ENCODE measurements around the gene TEX54.
"Not testable (repeated sequence)": the region's sequence is repeated elsewhere in the genome, so short reads cannot be mapped to it uniquely, and the experiment has no call there.

The TEX54 gene

DNA sequence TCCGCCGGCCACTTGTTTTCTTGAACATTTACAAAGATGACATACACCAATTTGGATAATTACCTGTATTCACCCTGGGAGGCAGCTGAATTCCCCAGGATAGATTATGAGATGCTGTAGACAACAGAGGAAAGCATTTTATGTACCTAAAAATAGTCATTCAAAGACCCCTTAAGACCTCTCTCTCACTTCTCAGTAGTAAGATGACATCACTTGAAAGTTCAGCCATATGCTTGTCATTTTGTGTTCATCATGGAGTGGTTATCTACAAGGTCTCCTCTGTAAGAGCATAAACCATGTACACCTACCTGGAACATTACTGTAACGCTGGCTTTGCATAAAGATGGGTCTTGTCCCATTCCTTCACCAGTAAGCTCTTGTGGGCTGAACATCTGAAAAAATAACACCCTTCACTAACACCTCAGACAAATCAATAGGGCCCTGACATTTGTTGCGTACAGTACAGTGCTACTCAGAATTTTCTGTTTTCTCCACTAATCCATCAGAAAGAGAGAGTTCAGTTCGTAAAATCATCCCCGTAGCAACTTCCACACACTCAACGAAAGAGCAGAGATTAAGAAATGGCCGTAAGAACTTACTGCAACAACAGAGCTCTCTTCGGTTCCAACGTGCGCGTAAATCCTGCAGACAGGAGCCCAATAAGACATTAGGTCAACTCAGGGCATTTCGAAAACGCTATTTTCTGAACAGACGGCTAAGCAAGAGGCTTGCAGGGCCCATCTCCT is 22.4 kb upstream of the TEX54 start:
- no peak for DNase-seq

DNA sequence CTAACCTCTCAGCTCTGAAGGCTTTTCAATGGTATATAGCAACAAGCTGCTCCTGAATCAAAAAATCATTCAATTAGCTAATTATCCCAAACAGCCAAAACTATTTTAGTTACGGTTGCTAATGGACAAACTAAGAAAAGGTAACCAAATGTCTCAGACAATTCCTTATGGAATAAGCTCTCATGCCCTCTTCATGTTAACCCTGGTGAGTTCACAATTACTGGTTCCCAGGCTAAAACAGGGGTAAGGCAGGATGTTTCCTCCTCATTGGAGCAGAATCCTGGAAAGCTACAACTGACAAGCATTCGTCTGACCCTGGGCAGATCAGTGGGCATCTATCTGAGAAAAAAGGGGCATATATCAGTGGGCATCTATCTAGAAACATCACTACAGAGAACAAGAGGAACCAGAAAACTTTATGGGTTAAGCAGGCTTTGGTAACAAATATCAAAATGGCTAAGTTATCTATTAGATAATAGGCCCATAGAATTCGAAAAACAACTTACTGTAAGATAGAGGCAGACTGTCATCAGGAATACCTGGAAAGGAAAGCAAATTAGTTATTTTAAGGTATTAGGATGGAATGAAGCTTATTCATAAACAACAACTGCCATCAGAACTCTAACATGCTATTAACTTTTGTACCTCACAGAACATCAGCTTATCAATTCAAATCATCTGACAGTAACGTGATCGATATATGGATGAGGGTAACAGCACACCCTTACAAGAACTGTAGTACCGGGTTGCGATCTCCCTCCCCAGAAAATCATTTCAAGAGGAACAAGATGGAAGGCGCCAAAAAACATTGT is 21.6 kb upstream of the TEX54 start:
- DNase-seq: no peak

DNA sequence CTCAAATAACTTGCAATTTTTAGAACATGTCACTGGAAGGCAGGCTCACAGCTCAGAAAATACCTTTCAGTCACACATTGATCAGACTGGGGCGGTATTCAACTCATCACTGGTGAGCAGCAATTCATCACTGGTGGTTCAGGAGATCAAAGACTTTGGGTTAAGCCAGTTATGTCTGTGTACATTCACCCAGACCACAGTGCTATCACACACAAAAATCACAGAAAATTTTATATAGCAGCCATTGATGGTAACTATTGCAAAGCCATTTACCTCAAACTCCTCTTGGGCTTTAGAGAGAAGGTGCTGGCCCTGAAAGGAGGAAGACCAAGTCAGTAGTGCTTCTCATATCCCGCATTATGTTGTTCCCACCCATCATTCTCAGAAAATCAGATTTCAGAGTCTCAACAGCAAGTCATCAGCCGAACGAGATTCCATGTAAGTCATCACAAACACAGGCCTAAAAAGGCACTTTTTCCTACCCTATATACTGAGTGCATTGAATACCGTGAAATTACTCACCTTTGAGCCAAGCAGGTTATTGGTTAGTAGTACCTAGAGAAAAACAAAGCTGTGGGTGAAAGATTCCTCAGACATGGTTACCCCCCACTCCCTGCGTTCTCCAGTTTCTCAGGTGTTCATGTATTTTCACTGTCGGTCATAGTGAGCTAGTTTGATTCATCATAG is 20.8 kb upstream of the TEX54 start:
- peak; percentile 31 for DNase-seq

- no peak for DNase-seq
Observed at GRCh38 chr11:62852523-62853188, 20.0 kb upstream of the TEX54 start.

GRCh38 chr11:62851807-62852522 is 19.3 kb upstream of the TEX54 start:
- DNase-seq: no peak

- peak; percentile 61 for DNase-seq
Observed at GRCh38 chr11:62850911-62851806, 18.5 kb upstream of the TEX54 start.

- no peak for DNase-seq
Observed at GRCh38 chr11:62847767-62848314, 15.2 kb upstream of the TEX54 start.

- no peak for DNase-seq
Observed at GRCh38 chr11:62846177-62846576, 13.5 kb upstream of the TEX54 start.

DNA sequence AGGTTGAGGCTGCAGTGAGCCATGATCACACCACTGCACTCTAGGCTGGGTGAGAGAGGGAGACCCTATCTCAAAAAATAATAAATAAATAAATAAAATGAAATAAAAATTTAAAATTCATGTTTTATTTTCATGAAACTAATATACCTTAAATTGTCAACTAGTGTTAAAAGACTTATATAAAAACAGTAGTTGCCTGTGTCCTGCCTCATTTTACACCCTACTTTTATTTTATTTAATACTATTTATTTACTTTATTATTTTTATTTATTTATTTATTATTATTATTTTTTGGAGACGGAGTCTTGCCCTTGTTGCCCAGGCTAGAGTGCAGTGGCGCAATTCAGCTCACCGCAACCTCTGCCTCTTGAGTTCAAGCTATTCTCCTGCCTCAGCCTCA is 11.5 kb upstream of the TEX54 start:
- no peak for DNase-seq

GRCh38 chr11:62843466-62843865 is 10.8 kb upstream of the TEX54 start:
- DNase-seq: no peak

GRCh38 chr11:62842891-62843290 is 10.2 kb upstream of the TEX54 start:
- DNase-seq: not testable (repeated sequence)

DNA sequence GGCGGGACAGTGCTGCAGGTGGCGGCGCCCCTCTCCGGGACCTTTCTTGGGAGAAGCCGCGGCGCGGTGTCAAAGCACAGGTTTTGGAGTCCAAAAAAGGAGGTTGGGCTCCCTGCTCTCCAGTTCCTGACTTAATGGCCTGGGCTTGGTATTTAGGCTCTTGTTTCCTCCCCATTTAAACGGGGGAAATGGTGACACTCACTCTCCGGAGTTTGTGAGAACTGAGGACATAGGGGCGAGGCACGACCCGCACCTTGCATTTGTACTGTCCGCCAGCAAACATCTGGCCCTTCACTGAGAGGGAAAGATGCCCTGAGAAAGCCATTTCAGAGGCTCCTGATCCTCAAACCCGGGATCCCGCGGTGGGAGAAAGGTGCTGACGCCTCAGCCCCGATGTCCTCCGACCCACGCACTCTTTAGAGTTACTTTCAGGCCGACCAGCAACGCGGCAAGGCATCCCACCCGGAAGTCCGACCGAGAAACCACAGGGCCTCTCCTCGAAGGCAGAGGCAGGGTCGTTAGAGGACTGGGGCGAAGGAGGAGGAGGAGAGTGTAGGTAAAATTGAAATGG is 9.6 kb upstream of the TEX54 start:
- DNase-seq: peak; percentile 61

GRCh38 chr11:62841361-62842170 is 8.9 kb upstream of the TEX54 start:
- DNase-seq: peak; percentile 85

DNA sequence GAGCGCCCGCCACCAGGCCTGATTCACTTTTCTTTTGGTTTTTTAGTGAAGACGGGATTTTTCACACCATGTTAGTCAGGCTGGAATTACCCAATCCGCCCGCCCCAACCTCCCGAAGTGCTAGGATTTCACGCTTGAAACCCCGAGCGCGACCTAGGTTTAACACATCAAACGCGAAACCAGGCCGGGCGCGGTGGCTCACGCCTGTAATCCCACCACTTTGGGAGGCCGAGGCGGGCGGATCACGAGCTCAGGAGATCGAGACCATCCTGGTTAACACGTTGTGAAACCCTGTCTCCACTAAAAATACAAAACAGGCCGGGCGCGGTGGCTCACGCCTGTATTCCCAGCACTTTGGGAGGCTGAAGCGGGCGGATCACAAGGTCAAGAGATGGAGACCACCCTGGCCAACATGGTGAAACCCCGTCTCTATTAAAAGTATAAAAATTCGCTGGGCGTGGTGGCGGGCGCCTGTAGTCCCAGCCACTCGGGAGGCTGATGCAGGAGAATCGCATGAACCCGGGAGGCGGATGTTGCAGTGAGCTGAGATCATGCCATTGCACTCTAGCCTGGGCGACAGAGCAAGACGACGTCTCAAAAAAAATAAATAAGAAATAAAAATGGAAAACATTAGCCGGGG is 8.2 kb upstream of the TEX54 start:
- peak; percentile 91 for DNase-seq

DNA sequence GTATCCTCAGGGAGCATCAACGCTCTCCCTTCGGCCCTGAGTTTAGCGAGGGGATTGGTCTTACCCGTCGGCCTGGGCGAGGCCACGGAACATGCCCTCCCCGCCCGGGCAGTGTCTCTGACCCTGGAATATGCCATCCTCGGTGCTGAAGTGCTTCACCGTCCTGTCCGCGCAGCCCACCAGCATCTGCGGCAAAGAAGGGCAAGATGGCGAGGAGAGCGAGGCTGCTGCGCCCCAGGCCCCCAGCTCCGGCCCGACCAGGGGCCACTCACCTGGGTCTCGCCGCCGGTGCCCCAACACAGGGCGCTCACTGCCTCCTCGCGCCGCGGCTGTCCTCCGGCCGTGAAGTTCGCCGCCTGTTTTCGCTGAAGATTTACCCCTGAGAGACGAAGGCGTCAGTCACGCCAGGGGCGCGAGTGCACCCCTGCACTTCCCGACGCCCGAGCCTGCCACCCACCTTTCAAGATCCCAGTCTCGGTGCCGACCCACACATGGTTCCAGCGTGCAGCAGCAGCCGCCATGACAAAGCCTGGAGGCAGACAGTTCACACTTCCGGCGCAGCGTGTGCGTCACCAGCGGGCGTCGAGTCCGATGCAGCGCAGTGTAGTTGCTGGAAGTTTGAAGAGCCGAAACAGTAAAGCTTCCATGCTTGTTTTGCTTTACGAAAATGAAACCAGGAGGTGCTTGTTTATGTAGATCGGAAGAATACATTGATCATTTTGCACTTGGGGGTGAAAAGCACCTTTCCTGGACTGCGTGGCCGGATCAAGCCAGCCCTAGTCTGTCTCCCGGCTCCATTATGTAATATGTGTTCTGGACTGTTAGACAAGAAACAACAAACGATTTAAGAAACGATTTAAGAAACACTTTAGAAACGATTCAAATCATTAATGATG is 6.7 kb upstream of the TEX54 start, which contains the start of gene WDR74:
Gene WDR74 (minus strand): TSS at position 541 of the 896 bp plus-strand sequence. CDS start 20 bp downstream, at position 521.
- DNase-seq: peak; percentile 95

GRCh38 chr11:62835336-62835735 is 2.7 kb upstream of the TEX54 start:
- DNase-seq: no peak

GRCh38 chr11:62831520-62832335 is 913 bp downstream of the TEX54 start, which contains the start of gene STX5:
STX5 (minus strand) TSS chr11:62832051; CDS start chr11:62831243, 808 bp downstream.
- peak; percentile 100 for DNase-seq

Data from activated CD4-positive, alpha-beta T cell treated with anti-CD3 and anti-CD28 coated beads for 48 hours (primary cell).